ENCODE measurements around the gene FOXG1.

The FOXG1 gene

DNA sequence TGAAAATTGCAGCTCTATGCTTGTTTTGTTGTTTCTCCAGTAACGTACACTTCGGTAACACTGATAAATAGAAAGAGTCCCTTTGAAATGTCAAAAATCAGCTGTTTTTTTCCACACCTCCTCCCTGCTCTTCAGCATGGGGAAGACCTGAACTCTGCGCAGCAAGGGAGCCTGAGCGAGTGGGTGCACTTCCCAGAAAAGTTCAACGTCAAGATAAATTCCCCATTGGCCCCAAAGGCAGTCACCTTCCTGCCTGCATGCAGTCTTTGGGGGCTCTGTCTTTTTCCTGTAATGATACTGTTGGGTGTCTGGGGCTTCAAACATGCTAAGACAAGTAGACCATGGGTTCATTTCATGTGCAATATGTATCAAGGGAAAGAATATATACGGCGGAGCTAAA, 8.8 kb upstream of the FOXG1 start:
- H3K4me3 ChIP-seq (ENCODE audit: low read depth, low read length): no peak overlapping the region
- DNase-seq (ENCODE audit: low read depth): no peak
- TF ChIP-seq, protein P1, sequence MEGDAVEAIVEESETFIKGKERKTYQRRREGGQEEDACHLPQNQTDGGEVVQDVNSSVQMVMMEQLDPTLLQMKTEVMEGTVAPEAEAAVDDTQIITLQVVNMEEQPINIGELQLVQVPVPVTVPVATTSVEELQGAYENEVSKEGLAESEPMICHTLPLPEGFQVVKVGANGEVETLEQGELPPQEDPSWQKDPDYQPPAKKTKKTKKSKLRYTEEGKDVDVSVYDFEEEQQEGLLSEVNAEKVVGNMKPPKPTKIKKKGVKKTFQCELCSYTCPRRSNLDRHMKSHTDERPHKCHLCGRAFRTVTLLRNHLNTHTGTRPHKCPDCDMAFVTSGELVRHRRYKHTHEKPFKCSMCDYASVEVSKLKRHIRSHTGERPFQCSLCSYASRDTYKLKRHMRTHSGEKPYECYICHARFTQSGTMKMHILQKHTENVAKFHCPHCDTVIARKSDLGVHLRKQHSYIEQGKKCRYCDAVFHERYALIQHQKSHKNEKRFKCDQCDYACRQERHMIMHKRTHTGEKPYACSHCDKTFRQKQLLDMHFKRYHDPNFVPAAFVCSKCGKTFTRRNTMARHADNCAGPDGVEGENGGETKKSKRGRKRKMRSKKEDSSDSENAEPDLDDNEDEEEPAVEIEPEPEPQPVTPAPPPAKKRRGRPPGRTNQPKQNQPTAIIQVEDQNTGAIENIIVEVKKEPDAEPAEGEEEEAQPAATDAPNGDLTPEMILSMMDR (conservative IDR thresholded peaks at IDR 0.05; ENCODE audit: low read depth, low read length): no peak

DNA sequence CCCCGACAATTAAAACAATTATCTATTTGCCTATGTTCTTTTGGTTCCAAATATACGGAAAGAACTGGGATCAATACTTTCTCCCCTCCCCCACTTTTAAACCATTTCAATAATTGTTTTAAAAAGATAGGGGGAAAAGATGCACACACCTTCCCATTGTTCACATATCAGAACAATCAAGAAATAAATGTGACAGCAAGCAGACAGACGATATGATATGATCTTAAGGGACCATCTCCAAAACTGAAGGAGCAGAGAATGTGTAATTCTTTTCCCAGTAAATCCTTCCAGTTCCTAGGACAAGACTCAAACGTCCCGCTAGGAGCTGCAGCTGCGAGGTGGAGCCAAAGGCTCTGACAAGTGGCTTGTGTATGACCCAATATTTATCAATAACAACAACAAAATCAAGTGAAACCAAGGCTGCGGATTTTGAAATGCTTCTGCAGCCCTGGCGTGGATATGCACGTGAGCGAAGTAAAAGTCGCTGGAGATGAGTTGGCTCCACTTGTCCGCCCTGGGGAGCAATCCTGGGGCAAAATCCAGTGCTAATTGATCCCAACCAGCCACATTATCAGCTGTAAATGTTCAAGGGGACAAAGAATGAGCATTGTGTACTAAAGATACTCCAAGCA, 8.2 kb upstream of the FOXG1 start:
- DNase-seq (ENCODE audit: low read depth): no peak
- TF ChIP-seq, protein P1 (conservative IDR thresholded peaks at IDR 0.05; ENCODE audit: low read depth, low read length): no peak
- no peak overlapping the region for H3K4me3 ChIP-seq (ENCODE audit: low read depth, low read length)

DNA sequence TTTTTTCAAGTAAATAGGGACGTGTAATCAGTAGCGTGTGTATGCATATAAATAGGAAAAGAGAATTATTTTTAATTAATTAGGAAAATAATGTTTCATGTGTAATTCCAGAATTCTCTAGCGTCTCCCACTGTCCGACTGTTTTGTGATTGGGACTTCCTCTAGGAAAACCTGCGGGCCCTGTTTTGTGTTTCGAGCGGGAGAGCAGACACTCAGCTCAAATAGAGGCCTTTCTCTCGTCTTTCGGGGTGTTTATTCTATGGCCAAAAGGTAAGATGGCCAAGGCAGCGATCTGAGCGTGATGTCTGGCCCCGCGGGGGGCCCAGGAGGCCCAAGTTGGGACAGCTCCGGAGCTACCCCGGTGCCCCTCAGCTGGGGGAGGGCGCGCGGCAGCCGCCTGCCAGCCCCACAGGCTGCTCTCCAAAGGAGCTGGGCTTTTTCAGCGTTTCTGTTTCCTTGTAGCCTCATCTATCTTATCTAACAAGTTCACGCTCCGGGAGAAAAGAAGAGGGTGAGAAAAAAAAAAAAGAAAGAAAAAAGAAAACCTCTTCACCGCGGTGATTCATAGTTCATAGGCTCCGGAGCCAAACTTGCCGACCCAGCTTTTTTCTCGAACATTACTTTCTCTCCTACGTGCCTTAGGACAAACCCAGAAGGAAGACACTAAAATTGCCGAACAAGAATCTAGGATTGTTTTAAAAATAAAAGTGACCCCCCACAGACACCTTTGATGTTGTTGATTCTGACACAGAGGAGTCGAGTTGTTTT, 7.5 kb upstream of the FOXG1 start:
- no peak overlapping the region for H3K4me3 ChIP-seq (ENCODE audit: low read depth, low read length)

DNA sequence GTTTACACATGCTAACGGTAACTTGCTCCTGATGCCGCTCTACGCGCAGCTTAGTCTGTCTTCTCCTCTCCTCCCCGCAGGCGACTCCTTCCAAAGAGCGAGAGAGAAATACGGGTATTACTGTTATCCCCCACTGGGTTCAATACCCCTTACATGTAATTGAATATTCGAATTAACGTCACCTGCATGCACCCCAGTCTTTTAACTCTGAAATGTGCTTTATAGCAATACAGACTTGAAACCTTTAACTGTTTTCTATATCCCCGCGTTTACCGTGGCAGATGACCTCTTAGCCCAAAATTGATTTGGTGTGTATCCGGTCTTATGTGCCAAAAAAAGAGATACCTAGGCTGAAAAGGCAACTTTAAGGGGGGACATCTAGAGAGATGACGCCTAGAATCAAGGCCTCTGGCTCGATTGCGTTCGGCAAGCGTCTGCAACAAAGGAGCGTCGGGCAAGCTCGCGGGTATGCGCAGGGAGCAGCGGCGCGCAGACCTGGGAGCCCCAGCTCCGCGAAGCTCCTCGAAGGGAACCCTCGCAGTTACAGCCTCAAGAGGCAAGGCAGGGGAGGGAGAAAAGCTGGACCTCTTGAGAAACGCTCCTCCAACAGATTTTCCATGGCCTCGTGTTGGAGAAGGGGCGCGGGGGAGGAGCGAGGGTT, 6.8 kb upstream of the FOXG1 start:
- TF ChIP-seq, protein P1 (conservative IDR thresholded peaks at IDR 0.05; ENCODE audit: low read depth, low read length): no peak
- DNase-seq (ENCODE audit: low read depth): no peak
- H3K4me3 ChIP-seq (ENCODE audit: low read depth, low read length): no peak overlapping the region

More for the DNA sequence above, 7.5 kb upstream of the FOXG1 start:
- DNase-seq (ENCODE audit: low read depth): no peak
- TF ChIP-seq, protein P1 (conservative IDR thresholded peaks at IDR 0.05; ENCODE audit: low read depth, low read length): no peak

DNA sequence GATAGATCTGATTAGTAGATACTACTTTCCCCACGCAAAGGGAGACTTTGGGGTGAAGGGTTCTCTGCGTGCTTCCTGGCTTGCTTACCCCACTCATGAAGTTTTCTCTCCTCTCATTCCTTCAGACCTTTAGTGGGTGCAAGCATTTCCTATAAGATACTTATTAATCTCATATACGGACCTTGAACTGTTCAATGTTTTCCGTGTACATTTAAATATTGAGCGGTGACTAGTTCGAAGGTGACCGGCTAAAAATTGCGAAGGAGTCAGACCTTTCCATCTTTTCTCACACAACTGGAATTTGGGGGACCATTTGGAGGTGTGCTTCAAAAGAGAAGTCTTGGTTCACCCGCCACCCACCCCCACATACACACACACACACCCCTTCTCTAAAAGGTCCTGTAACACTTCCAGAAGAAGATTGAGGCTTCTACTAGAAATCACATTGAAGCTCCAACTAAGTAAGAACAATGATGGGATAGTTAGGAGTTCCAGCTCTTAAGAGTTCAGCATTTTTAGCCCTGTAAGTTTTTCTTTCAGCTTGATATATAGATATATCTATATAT, 6.1 kb upstream of the FOXG1 start:
- TF ChIP-seq, protein P1 (conservative IDR thresholded peaks at IDR 0.05; ENCODE audit: low read depth, low read length): no peak
- no peak for DNase-seq (ENCODE audit: low read depth)

DNA sequence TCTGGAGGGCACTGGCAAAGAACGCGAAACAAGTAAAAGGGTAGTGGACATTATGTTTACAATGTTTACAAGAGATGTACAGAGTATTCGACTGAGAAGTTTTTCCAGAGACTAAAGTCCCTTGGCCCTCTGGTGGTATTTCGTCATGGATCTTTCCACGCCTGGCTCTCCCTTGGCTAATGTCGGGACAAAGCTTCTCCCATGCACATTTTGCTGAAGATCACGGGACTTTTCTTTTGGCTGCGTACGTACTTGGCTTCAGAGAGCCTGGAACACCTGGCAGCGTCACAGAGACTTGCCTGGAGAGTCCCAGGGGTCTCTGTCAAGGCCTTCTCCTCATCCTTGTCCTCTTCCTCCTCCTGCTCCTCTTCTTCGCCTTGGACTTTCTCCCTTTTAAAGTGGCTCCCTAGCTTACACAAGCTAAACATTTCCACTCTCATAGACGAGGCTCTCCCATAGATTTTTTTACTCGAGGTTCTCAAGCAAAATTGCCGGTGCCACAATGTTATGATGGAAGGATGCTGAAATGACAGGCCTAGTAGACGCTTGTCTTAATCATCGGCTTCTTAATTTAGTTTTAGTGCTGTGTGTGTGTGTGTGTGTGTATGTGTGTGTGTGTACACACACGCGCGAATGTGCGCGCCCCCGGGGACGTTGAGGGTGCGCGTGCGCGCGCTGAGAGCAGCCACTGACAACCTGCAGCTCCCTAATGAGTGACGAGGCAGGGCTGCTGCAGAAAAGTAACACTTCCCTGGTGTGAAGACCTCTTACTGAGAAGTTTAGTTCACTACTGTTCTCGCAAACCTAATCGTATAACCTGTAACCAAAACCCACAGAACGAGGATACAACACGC, 4.9 kb upstream of the FOXG1 start:
- no peak overlapping the region for H3K4me3 ChIP-seq (ENCODE audit: low read depth, low read length)
- TF ChIP-seq, protein P1 (conservative IDR thresholded peaks at IDR 0.05; ENCODE audit: low read depth, low read length): no peak
- DNase-seq (ENCODE audit: low read depth): no peak

More for the DNA sequence above, 6.1 kb upstream of the FOXG1 start:
- H3K4me3 ChIP-seq (ENCODE audit: low read depth, low read length): no peak overlapping the region

All from choroid plexus epithelial cell (primary cell).